AG04449 (cell line): ENCODE results near the gene CDH3.

ENCODE experiments used
- CTCF ChIA-PET: fragments of 350-600 bp; formaldehyde crosslinking; extraction: SDS; loops from one replicate; lab custom pipeline; 2021; ENCODE audit warnings: antibody characterized with exemption; lab: Yijun Ruan, JAX
- POLR2A ChIA-PET: fragments of 400-600, 350-600 bp; formaldehyde crosslinking; extraction: SDS; loops from one replicate; lab custom pipeline; 2020; ENCODE audit warnings: antibody characterized with exemption, inconsistent platforms; lab: Yijun Ruan, JAX
- DNase-seq: peaks from one replicate; pipeline ENCODE4 v3.0.0-alpha.2; 2010; ENCODE audit warnings: low read depth, low spot score
- H3K4me3 ChIP-seq: 2 replicates; pipeline ENCODE4 v1.5.1; 2011; ENCODE audit warnings: low read depth, mild to moderate bottlenecking, control low read depth, low read length
- CTCF ChIP-seq: IDR thresholded peaks from one replicate; pipeline ENCODE4 v1.5.1; 2011; ENCODE audit warnings: mild to moderate bottlenecking, moderate library complexity, low read length, control low read depth, inconsistent platforms; ENCODE audit not compliant: insufficient read depth; ENCODE audit errors: missing control alignments

The CDH3 gene

GRCh38 chr16:68612996-68613395 lies 32.1 kb upstream of the CDH3 start:
- H3K4me3 ChIP-seq, result no peak overlapping the region
- ChIA-PET CTCF (no interaction called here), POLR2A (no interaction called here)
- TF ChIP-seq CTCF, result no peak
- no peak for DNase-seq

- H3K4me3 ChIP-seq, result no peak overlapping the region
- ChIA-PET CTCF (no interaction called here), POLR2A (no interaction called here)
- TF ChIP-seq CTCF, result no peak
- DNase-seq, result no peak
These were observed 27.4 kb upstream of the CDH3 start for GRCh38 chr16:68617734-68618133.

GRCh38 chr16:68626557-68626956 lies 18.6 kb upstream of the CDH3 start:
- DNase-seq, result no peak
- ChIA-PET POLR2A (no interaction called here), CTCF (interaction anchor here (0.6 kb wide), 1 partner anchor 1278 kb away, joined by 3 read pairs; no protein-coding TSS in a partner anchor)
- TF ChIP-seq CTCF, result no peak
- H3K4me3 ChIP-seq, result no peak overlapping the region

- ChIA-PET POLR2A (no interaction called here), CTCF (no interaction called here)
- H3K4me3 ChIP-seq, result no peak overlapping the region
- no peak for DNase-seq
- TF ChIP-seq CTCF, result no peak
These were observed 17.1 kb upstream of the CDH3 start for GRCh38 chr16:68627951-68628425.

- ChIA-PET POLR2A (no interaction called here), CTCF (no interaction called here)
These were observed 15.7 kb upstream of the CDH3 start for GRCh38 chr16:68629351-68629910.

More at GRCh38 chr16:68629351-68629910, 15.7 kb upstream of the CDH3 start:
- TF ChIP-seq CTCF, result no peak
- no peak overlapping the region for H3K4me3 ChIP-seq
- no peak for DNase-seq
